GM18870 (cell line): ENCODE data around the gene STX4.

Source experiments
- ATAC-seq: cut with Tn5 transposase; IDR thresholded peaks from one replicate; pipeline ENCODE4 v1.9.1; 2021; ENCODE audit warnings: moderate library complexity; ENCODE audit not compliant: unreplicated experiment

STX4 gene

GRCh38 chr16:31082368-31083045 is 49.1 kb downstream of the STX4 start:
- no peak for ATAC-seq

- ATAC-seq, result no peak
These were observed 49.7 kb downstream of the STX4 start for GRCh38 chr16:31083081-31083480.

GRCh38 chr16:31083556-31083955 is 50.2 kb downstream of the STX4 start:
- no peak for ATAC-seq

GRCh38 chr16:31083981-31084380 is 50.6 kb downstream of the STX4 start:
- ATAC-seq, result no peak

- ATAC-seq, result no peak
These were observed 51.4 kb downstream of the STX4 start for GRCh38 chr16:31084584-31085302.

- ATAC-seq, result no peak
These were observed 52.1 kb downstream of the STX4 start for GRCh38 chr16:31085411-31085810.

GRCh38 chr16:31085873-31086628 is 52.7 kb downstream of the STX4 start:
- no peak for ATAC-seq

- ATAC-seq, result no peak
These were observed 53.2 kb downstream of the STX4 start for GRCh38 chr16:31086629-31086906.

GRCh38 chr16:31087481-31087880 is 54.1 kb downstream of the STX4 start:
- ATAC-seq, result no peak

- ATAC-seq, result no peak
These were observed 54.6 kb downstream of the STX4 start for GRCh38 chr16:31087971-31088370.

GRCh38 chr16:31088459-31089183 is 55.3 kb downstream of the STX4 start, which contains the start of gene PRSS53:
Gene PRSS53, minus strand, starts transcription at chr16:31088943. Its CDS starts 134 bp downstream, at chr16:31088809.
- ATAC-seq, result no peak

- no peak for ATAC-seq
These were observed 55.8 kb downstream of the STX4 start for GRCh38 chr16:31089199-31089598.
